ENCODE measurements around the gene SMYD3. TPM values are rescaled to one million over a fixed set of nuclear protein-coding genes. Genes with fewer than 3 reads are reported as not detected.

The SMYD3 gene
- total and polyA plus RNA-seq, 9 of the 15 experiments (the other 6 are each of a cell fraction or from before 2014, with no cell fraction given) = 128 to 440 (median 197) TPM

GRCh38 chr1:246165826-246166709 is 341.0 kb downstream of the SMYD3 start (continued):
- no peak for TF ChIP-seq PRMT5 (CRISPR knock-in tag; IDR thresholded peaks at IDR 0.05)
- 0 out of 2 replicates have a peak, but pooled peaks have one; percentile 24 for TF ChIP-seq AFF4 (CRISPR knock-in tag; IDR thresholded peaks at IDR 0.05)
- TF ChIP-seq COPS2 (conservative IDR thresholded peaks at IDR 0.05) = no peak
- no peak for TF ChIP-seq DDX20 (tag; IDR thresholded peaks at IDR 0.05; ENCODE audit: low read depth)
- TF ChIP-seq ZNF324 (CRISPR knock-in tag; IDR thresholded peaks at IDR 0.05) = no peak
- TF ChIP-seq SMC3 (conservative IDR thresholded peaks at IDR 0.05; ENCODE audit: insufficient read depth, low read depth, low read length) = no peak
- 0 out of 2 replicates have a peak, but pooled peaks have one; percentile 27 for TF ChIP-seq ZNF766 (CRISPR knock-in tag; conservative IDR thresholded peaks at IDR 0.05)
- TF ChIP-seq MTA2 (IDR thresholded peaks at IDR 0.05; ENCODE audit: low read depth) = no peak
- no peak for TF ChIP-seq HDAC3 (IDR thresholded peaks at IDR 0.05; ENCODE audit: borderline replicate concordance, partially characterized antibody)
- TF ChIP-seq ZNF518B (CRISPR knock-in tag; IDR thresholded peaks at IDR 0.05) = no peak
- TF ChIP-seq ZNF280A (IDR thresholded peaks at IDR 0.05; ENCODE audit: low read depth, partially characterized antibody) = no peak

Data from K562 (cell line).